Activated CD4-positive, alpha-beta T cell treated with anti-CD3 and anti-CD28 coated beads for 36 hours (primary cell): ENCODE results near the gene DCTN5. TPM values are rescaled to one million over a fixed set of nuclear protein-coding genes. Genes with fewer than 3 reads are reported as not detected.
"Not testable (repeated sequence)": the region's sequence is repeated elsewhere in the genome, so short reads cannot be mapped to it uniquely, and the experiment has no call there.

Experiments used
- ATAC-seq: fragments of 200-7000 bp; cut with Tn5 transposase; one replicate; pipeline ENCODE4 v1.10.0; 2021; ENCODE audit warnings: mild to moderate bottlenecking, moderate library complexity
- CTCF ChIA-PET: fragments of 350-600 bp; sonication (Branson Sonifier 250); formaldehyde crosslinking; loops from one replicate; lab custom pipeline; 2021; ENCODE audit warnings: antibody characterized with exemption; lab: Charles Lee
- POLR2A ChIA-PET: fragments of 350-600 bp; sonication (Branson Sonifier 250); formaldehyde crosslinking; loops from one replicate; lab custom pipeline; 2021; ENCODE audit warnings: antibody characterized with exemption, inconsistent platforms; lab: Charles Lee
- DNase-seq: peaks from one replicate; pipeline ENCODE4 v3.0.0-alpha.2; 2020
- H3K27ac Mint-ChIP-seq: one replicate; pipeline ENCODE4 v1.8.0; 2021; ENCODE audit warnings: mixed read lengths
- H3K27me3 Mint-ChIP-seq: one replicate; pipeline ENCODE4 v1.8.0; 2021; ENCODE audit warnings: mixed read lengths
- H3K36me3 Mint-ChIP-seq: one replicate; pipeline ENCODE4 v1.8.0; 2021; ENCODE audit warnings: low read depth, mixed read lengths
- H3K4me1 Mint-ChIP-seq: one replicate; pipeline ENCODE4 v1.8.0; 2021; ENCODE audit warnings: mixed read lengths
- H3K4me3 Mint-ChIP-seq: one replicate; pipeline ENCODE4 v1.8.0; 2021; ENCODE audit warnings: mild to moderate bottlenecking, moderate library complexity, mixed read lengths
- H3K9me3 Mint-ChIP-seq: one replicate; pipeline ENCODE4 v1.8.0; 2021; ENCODE audit warnings: low read depth, mixed read lengths
- intact Hi-C, 2 experiments: fragments of 100-400 bp; cut with DNase I in 1 of 2; cut with micrococcal nuclease in 1 of 2; formaldehyde crosslinking; loops; one replicate each; pipeline versions ENCODE4 v1.14.2 to v1.15.1; 2022 to 2024; cut with DNase I, micrococcal nuclease
- total RNA-seq, 2 experiments: library from RNA; stranded (reverse); gene quantifications; one replicate each; pipeline ENCODE4 v1.2.3, GENCODE V29; 2021

DCTN5 gene
- total RNA-seq = 10 to 100 TPM; 47.1 to 55.8 TPM

DNA sequence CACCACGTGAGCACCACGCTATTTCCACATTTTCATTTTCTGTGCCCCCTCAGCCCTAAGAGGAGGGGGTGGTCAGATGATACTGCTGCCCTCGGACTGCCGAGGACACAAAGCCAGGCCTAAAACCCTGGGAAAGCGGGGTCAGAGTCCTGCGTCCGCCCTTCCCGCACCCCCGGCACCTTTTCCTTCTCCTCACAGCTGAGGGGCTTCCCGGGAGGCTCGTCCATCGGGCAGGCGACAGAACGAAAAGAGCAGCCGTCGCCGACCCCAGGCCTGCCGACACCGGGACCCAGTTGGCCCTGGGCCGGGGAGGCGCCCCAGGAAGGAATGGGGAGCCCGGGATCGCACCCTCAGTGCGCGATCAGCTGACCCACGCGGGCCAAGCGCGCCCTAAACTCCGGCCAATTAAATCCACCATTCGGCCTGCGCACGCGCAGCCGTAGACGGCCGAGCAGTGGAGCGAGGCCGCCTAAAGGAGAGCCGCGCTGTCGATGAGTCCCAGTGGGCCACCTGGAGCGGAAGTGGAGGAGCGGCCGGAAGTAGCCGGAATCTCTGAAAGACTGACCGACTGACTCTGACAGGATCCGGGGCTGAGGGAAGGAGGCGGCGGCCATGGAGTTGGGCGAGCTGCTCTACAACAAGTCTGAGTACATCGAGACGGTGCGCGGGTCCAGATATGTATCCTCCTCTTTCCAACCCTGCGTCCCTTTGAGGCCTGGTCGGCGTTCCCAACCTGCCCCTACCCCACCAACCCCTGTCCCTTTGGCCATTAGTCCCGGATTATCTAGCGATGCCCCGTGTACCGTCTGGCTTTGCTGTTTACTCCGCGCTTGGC lies at the start of gene DCTN5, which contains the start of gene PALB2:
Gene DCTN5, plus strand, starts transcription at position 536 of the 835 bp plus-strand sequence. Its CDS starts 77 bp downstream, at position 613.
Gene PALB2, minus strand, starts transcription at position 380 of the 835 bp plus-strand sequence. Its CDS starts 153 bp downstream, at position 227.
- DNase-seq (peak; percentile 93), ATAC-seq (peak; percentile 98)
- Mint-ChIP-seq H3K4me1 (peaks cover 34% of the 10 kb centered on the region), H3K9me3 (no peaks in the 10 kb centered on the region), H3K27me3 (no peaks in the 10 kb centered on the region), H3K27ac (peak within 1 kb of the TSS; percentile 96), H3K4me3 (peak within 1 kb of the TSS; percentile 100), H3K36me3 (peaks cover 34% of the 10 kb centered on the region)
- ChIA-PET POLR2A (interaction anchor here (1.0 kb wide), 1 partner anchor 38 kb away, joined by 7 read pairs; the partner anchor contains the start of gene PLK1), CTCF (interaction anchor here (0.7 to 2.2 kb wide), 3 partner anchors 27 to 83 kb away, joined by 3 to 7 read pairs (median 3); no protein-coding TSS in a partner anchor)
- intact Hi-C loops = loop anchor here (1.0 to 2.0 kb wide), 9 partner anchors 30 to 898 kb away; partner anchors contain the start of genes EARS2 (in 2 of the 2), PLK1 (in 2 of the 2), UBFD1 (in 2 of the 2) and COG7 (in 1 of the 2)

DNA sequence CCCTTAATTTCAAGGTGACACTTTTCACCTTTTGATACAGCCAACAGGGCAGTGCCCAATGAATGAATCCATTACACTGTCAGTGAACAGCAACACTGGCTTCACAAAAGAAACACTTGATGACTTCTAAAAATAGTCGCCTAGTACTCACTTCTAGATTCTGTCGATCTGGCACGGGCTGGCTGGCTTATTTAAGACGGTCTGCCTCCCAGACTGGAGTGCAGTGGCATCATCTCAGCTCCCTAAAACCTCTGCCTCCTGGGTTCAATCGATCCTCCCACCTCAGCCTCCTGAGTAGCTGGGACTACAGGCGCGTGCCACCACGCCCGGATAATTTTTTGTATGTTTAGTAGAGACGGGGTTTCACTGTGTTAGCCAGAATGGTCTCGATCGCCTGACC lies 47.1 kb upstream of the DCTN5 start:
- Mint-ChIP-seq H3K27ac (no peak overlapping the region), H3K4me3 (no peak overlapping the region)
- intact Hi-C loops = no loop called here

DNA sequence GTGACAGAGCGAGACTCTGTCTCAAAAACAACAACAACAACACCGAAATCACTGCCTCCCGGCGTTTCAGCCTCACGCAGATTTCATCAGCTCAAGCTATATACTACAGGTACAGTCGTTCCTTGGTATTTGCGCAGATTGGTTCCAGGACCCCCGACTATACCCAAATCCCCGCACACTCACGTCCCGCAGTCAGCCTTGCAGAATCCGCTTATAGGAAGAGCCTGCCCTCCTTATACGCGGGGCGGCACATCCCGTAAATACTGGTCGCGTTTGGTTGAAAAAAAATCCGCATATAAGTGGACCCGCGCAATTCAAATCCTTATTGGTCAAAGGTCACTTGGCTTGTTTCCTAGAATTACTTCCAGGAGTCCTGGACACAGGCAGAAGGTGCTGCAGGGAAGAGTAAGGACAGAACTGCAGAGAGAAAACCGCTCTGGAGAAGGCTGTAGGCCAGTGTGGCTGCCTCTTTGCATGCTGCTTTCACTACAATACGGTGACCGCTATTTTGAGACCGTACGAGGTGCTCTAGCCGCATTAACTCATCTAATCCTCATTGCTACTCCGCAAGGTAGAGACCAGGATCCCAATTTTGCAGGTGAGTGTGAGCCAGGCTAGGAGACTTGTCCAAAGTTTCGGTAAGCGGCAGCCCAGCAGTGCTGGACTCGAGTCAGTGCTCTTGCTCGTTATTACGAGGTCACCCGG lies 45.9 kb upstream of the DCTN5 start:
- no peaks in the 10 kb centered on the region for H3K27me3 Mint-ChIP-seq
- H3K4me3 Mint-ChIP-seq = peak overlapping the region; percentile 79
- H3K27ac Mint-ChIP-seq = peak overlapping the region; percentile 67
- ATAC-seq (no peak), DNase-seq (no peak)
- H3K36me3 Mint-ChIP-seq = peaks cover 28% of the 10 kb centered on the region
- CTCF ChIA-PET = interaction anchor here (1.4 kb wide), 1 partner anchor 374 kb away, joined by 4 read pairs; no protein-coding TSS in a partner anchor
- peaks cover 36% of the 10 kb centered on the region for H3K4me1 Mint-ChIP-seq
- intact Hi-C loops = loop anchor here in 1 of 2 experiments (5.0 kb wide), 2 partner anchors 357 to 1643 kb away; partner anchors contain the start of gene UQCRC2
- H3K9me3 Mint-ChIP-seq = no peaks in the 10 kb centered on the region
- POLR2A ChIA-PET = interaction anchor here (0.6 kb wide), 1 partner anchor 14 kb away, joined by 4 read pairs; no protein-coding TSS in a partner anchor

More for the DNA sequence above, 47.1 kb upstream of the DCTN5 start:
- Mint-ChIP-seq H3K36me3 (peaks cover 32% of the 10 kb centered on the region), H3K9me3 (no peaks in the 10 kb centered on the region), H3K27me3 (no peaks in the 10 kb centered on the region), H3K4me1 (peaks cover 36% of the 10 kb centered on the region)
- ChIA-PET CTCF (no interaction called here), POLR2A (no interaction called here)
- DNase-seq = no peak
- ATAC-seq = no peak

DNA sequence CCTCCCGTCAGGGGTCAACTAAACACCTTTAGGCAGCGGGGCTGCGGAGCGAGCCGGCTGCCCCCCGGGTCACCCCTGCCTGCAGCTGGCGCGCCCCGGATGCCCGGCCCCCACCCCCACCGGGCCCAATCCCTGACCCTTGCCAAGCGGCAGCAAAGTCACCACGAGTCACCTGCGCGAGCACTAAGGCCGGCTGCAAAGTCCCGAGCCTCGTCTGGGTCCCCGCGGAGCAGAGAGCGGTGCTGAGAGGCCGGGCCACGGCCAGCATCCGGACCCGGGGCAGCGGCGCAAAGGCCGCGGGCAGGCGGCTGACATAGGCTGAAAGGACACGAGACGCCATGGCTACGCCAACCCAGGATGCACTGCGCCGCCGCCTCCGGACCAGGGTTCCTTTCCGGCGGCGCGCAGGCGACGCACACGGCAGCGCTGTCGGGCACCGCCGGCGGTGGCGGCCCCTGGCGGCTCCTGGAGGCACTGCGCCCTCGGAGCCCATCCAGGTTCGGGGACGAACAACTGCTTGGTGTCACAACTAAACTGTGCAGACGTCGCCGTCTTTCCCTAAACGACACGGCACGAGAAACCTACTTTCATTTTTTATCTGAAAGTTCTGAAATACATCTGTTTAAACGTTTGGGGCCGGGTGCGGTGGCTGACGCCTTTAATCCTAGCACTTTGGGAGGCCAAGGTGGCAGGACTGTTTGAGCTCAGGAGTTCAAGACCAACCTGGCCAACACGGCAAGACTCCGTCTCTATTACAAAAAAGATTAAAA lies 45.1 kb upstream of the DCTN5 start, which contains the start of gene NDUFAB1:
Gene NDUFAB1, minus strand, starts transcription at position 366 of the 770 bp plus-strand sequence. Its CDS starts 26 bp downstream, at position 340.
- Mint-ChIP-seq H3K9me3 (no peaks in the 10 kb centered on the region), H3K27ac (peak within 1 kb of the TSS; percentile 80), H3K27me3 (no peaks in the 10 kb centered on the region), H3K36me3 (peaks cover 27% of the 10 kb centered on the region), H3K4me1 (peaks cover 36% of the 10 kb centered on the region), H3K4me3 (peak within 1 kb of the TSS; percentile 79)
- CTCF ChIA-PET = interaction anchor here (0.5 to 1.6 kb wide), 13 partner anchors 12 to 379 kb away, joined by 3 to 9 read pairs (median 3); partner anchors contain the start of gene UBFD1
- intact Hi-C loops = loop anchor here (1.0 to 5.0 kb wide), 11 partner anchors 39 to 1644 kb away; partner anchors contain the start of genes EARS2 (in 2 of the 2), UBFD1 (in 2 of the 2), COG7 (in 1 of the 2) and DCTN5 (in 1 of the 2)
- ATAC-seq (peak; percentile 97), DNase-seq (peak; percentile 96)
- POLR2A ChIA-PET = interaction anchor here (0.9 kb wide), 1 partner anchor 39 kb away, joined by 3 read pairs; the partner anchor contains the start of genes EARS2 and UBFD1

DNA sequence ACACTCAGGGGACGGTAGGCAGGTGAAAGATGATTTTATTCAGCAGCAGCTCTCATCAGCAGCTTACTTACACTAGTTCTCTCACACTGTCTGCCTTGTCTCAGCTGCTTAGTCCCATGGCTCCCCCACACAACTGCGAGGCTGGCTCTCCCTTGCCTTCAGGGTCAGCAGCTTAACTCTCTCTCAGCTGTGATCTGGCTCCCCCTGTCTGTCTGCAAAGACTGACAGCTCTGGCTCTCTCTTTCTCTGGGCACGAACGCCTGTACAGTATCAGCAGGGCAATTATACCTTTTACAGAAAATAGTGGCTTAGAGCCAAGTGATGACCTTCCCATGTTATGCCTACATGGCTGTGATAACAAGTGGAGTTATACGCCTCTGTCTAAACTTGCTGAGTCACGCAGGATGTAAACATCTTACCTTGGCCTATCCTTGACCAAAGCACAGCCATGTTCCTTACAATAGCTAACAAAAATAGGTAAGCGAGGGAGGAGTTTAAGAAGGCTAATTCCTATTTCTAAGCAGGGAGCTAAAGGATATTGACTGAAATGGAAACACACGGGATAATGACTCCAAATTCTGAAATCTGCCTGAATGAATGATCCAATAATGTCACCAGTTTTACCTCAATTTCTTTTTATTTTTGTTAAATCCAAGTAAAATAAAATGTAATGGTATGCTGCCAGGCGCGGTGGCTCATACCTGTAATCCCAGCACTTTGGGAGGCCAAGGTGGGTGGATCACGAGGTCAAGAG lies 44.1 kb upstream of the DCTN5 start:
- H3K4me1 Mint-ChIP-seq = peaks cover 30% of the 10 kb centered on the region
- DNase-seq (peak; percentile 47), ATAC-seq (no peak)
- no peaks in the 10 kb centered on the region for H3K27me3 Mint-ChIP-seq
- intact Hi-C loops = loop anchor here (2.0 to 5.0 kb wide), 4 partner anchors 88 to 1645 kb away; partner anchors contain the start of genes UQCRC2 (in 1 of the 2) and USP31 (in 1 of the 2)
- H3K4me3 Mint-ChIP-seq = peak overlapping the region; percentile 28
- peaks cover 23% of the 10 kb centered on the region for H3K36me3 Mint-ChIP-seq
- no peaks in the 10 kb centered on the region for H3K9me3 Mint-ChIP-seq
- CTCF ChIA-PET = interaction anchor here (0.5 to 1.6 kb wide), 12 partner anchors 11 to 372 kb away, joined by 3 to 9 read pairs (median 3); partner anchors contain the start of gene UBFD1
- H3K27ac Mint-ChIP-seq = peak overlapping the region; percentile 73
- POLR2A ChIA-PET = interaction anchor here (0.5 to 0.9 kb wide), 3 partner anchors 23 to 47 kb away, joined by 3 to 4 read pairs (median 3); partner anchors contain the start of genes EARS2 and UBFD1

DNA sequence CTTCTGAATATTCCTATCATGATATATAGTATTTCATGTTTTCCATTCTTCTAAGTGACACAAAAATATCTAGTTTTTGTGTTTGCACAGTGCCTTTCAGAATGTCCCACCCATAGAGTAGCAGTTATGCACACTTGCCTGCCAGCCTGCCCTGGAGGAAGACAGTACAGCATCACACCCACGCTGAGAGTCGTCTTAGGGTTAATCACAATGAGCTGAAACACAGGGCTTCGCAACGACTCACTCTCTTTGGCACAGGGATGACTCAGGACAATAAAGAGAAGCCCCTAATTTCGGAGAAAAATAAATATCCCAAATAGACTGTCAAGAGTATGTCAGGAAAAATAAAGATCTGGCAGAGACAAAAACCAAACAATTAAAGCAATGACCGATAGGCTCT lies 33.5 kb upstream of the DCTN5 start:
- H3K4me3 Mint-ChIP-seq = no peak overlapping the region
- H3K27me3 Mint-ChIP-seq = no peaks in the 10 kb centered on the region
- no peaks in the 10 kb centered on the region for H3K4me1 Mint-ChIP-seq
- no peaks in the 10 kb centered on the region for H3K9me3 Mint-ChIP-seq
- ChIA-PET CTCF (interaction anchor here (0.6 kb wide), 1 partner anchor 11 kb away, joined by 3 read pairs; the partner anchor contains the start of gene NDUFAB1), POLR2A (no interaction called here)
- DNase-seq (no peak), ATAC-seq (no peak)
- H3K36me3 Mint-ChIP-seq = peaks cover 23% of the 10 kb centered on the region
- no peak overlapping the region for H3K27ac Mint-ChIP-seq
- intact Hi-C loops = no loop called here

DNA sequence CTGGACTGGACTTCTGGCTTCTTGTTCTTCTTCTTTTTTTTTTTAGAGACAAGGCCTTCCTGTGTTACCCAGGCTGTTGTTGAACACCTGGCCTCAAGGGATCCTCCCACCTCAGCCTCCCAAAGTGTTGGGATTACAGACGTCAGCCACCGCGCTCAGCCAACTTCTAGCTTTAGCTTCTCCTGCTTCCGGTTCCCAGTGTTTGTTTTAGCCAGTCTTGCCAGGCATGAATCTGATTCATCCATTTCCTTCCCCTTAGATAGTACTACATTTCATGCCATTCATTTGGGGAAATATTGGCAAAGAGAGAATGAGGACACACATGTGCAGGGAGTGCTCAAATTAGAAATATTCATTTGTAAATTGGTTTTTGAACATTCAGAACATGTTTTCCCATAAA lies 33.1 kb upstream of the DCTN5 start:
- Mint-ChIP-seq H3K36me3 (peaks cover 20% of the 10 kb centered on the region), H3K9me3 (no peaks in the 10 kb centered on the region), H3K27ac (no peak overlapping the region), H3K4me1 (no peaks in the 10 kb centered on the region), H3K4me3 (no peak overlapping the region), H3K27me3 (no peaks in the 10 kb centered on the region)
- DNase-seq (no peak), ATAC-seq (no peak)
- CTCF ChIA-PET = interaction anchor here (0.6 kb wide), 1 partner anchor 12 kb away, joined by 3 read pairs; the partner anchor contains the start of gene NDUFAB1
- intact Hi-C loops = no loop called here
- POLR2A ChIA-PET = no interaction called here

DNA sequence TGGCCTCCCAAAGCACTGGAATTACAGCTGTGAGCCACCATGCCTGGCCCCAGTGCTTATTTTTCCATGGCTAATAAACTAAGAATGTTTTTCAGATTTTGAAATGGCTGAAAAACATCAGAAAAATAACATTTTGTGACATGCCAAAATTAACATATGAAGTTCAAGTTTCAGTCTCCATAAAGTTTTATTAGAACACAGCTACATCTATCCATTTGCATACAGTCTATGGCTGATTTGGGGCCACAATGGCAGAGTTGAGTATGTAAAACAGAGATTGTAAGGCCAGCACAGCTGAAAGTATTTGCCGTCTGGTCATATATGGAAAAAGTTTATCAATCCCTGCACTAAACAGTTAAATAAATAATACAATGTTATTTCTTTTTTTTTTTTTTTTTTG lies 31.3 kb upstream of the DCTN5 start:
- intact Hi-C loops = no loop called here
- H3K9me3 Mint-ChIP-seq = no peaks in the 10 kb centered on the region
- no peaks in the 10 kb centered on the region for H3K27me3 Mint-ChIP-seq
- DNase-seq (no peak), ATAC-seq (no peak)
- no peaks in the 10 kb centered on the region for H3K4me1 Mint-ChIP-seq
- ChIA-PET CTCF (no interaction called here), POLR2A (interaction anchor here (0.5 kb wide), 1 partner anchor 67 kb away, joined by 9 read pairs; no protein-coding TSS in a partner anchor)
- no peak overlapping the region for H3K4me3 Mint-ChIP-seq
- H3K36me3 Mint-ChIP-seq = peaks cover 18% of the 10 kb centered on the region
- no peak overlapping the region for H3K27ac Mint-ChIP-seq

DNA sequence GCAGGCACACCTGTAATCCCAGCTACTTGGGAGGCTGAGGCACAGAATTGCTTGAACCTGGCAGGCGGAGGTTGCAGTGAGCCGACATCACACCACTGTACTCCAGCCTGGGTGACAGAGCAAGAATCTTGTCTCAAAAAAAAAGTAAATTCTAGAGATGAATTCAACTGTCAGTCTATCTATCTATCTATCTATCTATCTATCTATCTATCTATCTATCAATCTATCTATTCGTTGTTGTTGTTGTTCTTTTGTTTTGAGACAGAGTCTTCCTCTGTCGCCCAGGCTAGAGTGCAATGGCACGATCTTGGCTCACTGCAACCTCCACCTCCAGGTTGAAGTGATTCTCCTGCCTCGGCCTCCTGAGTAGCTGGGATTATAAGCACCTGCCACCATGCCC lies 30.4 kb upstream of the DCTN5 start:
- H3K27me3 Mint-ChIP-seq, H3K9me3 Mint-ChIP-seq, H3K27ac Mint-ChIP-seq, intact Hi-C loops, H3K4me3 Mint-ChIP-seq, H3K4me1 Mint-ChIP-seq, DNase-seq, ATAC-seq, POLR2A ChIA-PET: not testable (repeated sequence)
- CTCF ChIA-PET = interaction anchor here (0.6 kb wide), 1 partner anchor 782 kb away, joined by 3 read pairs; no protein-coding TSS in a partner anchor
- peaks cover 19% of the 10 kb centered on the region for H3K36me3 Mint-ChIP-seq
